Inflammatory macrophage treated with lipopolysaccharide for 1 hour (primary cell): Measurements from ENCODE around the gene FBXL5.
"Not testable (repeated sequence)": the region's sequence is repeated elsewhere in the genome, so short reads cannot be mapped to it uniquely, and the experiment has no call there.

ENCODE experiments used
- DNase-seq, 2 donors: peaks; one replicate each; pipeline ENCODE4 v3.0.0-alpha.2; 2020 to 2022

FBXL5 gene

DNA sequence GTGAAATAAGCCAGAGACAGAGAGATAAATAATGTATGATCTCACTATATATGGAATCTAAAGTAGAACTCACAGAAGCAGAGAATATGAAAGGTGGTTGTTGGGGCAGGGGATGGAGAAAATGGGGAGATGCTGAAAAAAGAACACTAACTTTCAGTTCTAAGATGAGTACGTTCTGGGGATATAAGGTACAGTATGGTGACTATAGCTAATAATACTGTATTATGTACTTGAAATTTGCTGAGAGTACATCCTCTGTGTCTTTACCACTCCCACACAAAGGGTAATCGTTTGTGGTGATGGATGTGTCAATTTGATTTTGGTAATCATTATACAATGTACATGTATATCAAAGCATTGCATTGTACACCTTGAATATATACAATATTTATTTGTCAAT, 6.6 kb downstream of the FBXL5 start:
- DNase-seq, result no peak

DNA sequence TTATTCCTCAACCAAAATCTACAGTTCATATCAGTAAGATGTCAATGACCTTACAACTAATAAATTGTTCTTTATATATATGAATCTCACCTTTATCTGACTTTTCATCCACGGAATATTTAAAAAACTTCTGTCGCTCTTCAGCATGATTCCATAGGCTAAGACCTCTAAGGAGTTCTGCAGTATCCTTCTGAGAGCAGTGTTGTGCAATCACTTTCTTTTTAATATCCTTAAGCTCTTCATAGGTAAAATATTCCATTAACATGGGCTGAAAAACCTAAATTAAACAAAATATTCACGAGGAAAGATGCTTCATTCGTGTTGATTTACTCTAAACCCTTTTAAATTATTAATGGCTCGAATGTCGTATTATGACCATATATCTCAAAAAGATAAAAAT, 16.7 kb downstream of the FBXL5 start:
- DNase-seq, result no peak

DNA sequence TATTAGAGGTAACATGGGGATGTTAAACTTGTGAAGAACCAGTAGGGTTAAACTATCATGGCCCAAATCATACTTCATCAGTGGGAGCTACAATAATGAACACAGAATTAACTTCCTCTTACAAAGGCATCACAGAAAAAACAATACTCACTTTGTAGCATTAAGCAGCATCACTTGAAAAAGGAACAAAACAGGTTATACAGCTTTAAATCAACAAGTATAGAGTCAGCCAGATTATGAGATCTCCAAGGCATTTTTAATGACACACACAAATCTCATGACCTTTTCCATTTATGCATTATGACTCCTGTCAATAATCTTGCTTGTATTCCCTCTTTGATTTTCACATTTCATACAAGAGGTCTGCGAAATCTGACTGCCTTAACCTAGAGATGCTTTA, 18.3 kb downstream of the FBXL5 start:
- DNase-seq, result no peak

DNA sequence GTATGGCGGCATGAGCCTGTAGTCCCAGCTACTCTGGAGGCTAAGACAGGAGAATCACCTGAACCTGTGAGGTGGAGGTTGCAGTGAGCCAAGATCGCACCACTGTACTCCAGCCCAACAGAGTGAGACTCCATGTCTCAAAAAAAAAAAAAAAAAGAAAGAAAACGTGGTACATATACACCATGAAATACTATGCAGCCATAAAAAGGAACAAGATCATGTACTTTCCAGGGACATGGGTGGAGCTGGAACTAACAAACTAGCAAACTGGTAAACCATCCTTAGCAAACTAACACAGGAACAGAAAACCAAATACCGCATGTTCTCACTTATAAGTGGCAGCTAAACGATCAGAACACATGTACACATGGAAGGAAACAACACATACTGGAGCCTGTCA, 37.8 kb downstream of the FBXL5 start:
- not testable (repeated sequence) for DNase-seq

DNA sequence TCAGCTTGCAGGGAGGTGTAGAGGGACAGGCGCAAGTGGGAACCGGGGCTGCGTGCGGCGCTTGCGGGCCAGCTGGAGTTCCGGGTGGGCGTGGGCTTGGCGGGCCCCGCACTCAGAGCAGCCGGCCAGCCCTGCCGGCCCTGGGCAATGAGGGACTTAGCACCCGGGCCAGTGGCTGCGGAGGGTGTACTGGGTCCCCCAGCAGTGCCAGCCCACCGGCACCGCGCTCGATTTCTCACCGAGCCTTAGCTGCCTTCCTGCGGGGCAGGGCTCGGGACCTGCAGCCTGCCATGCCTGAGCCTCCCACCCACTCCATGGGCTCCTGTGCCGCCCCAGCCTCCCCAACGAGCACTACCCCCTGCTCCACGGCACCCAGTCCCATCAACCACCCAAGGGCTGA, 40.3 kb downstream of the FBXL5 start:
- not testable (repeated sequence) for DNase-seq

DNA sequence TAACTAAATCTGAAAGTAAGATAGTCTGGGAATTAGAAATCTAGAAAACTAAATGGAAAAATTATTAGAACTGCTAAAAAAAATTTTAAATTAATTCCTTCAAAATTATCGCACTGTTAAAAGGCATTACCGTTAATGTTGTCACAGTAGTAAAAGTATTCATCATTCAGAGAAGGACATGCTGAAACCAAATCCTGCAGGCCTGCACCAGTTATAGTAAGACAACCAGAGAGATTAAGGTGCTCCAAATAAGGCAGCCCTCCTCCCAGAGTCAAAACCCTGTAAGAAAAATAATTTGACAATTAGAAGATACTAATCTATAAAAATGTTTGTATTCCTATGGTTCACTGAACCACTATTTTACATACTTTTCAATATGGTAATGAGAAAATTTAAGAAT, 43.0 kb downstream of the FBXL5 start:
- no peak for DNase-seq

DNA sequence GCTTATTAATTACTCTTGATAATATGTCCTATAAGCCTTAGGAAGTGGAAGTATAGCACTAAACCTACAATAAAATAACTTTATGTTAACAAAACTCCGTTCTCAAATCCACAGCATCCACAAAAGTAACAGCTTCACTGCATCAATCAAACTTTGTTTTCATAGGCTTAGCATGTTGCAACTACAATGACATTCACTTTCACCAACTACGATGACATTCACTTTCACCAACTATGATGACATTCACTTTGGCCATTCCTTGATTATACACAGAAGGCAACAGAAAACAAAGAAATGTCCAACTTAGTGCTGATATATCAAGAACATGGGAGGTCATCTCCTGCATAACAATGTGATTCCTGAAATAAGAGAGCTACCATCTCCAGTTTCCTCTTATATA, 44.3 kb downstream of the FBXL5 start:
- DNase-seq, result peak in 1 of 2 donors; percentile 31

DNA sequence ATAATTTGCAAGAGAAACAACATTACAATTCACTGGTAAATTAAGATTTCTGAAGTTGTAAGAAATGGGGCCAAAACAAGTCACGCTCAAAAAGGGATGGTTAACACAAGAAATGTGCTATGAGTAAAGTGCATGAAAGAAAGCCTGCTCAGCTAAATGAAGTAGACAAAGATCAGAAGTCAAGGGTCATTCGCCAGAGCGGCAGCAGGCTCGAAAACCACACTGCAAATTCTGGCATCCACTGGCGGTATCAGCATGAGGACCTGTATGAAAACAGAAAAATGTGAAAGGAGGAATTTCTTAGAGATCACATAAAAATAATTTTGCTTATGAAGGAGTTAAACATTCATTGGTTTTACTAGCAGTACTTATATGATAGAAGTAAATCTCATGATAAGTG, 49.6 kb downstream of the FBXL5 start:
- no peak for DNase-seq

DNA sequence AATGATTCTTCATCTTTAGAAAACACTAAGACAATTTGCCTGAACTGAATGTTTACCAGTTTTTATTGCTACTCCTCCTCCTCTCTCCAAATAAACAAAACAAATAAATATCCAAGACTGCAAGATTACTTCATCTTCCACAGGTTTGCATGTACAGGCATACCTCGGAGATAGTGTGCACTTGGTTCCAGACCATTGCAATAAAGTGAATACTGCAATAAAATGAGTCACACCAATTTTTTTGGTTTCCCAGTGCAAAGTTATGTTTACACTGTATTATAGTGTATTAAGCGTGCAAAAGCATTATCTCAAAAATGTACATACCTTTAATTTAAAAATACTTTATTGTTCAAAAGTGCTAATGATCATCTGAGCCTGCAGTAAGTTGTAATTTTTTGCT, 53.3 kb downstream of the FBXL5 start:
- no peak for DNase-seq

DNA sequence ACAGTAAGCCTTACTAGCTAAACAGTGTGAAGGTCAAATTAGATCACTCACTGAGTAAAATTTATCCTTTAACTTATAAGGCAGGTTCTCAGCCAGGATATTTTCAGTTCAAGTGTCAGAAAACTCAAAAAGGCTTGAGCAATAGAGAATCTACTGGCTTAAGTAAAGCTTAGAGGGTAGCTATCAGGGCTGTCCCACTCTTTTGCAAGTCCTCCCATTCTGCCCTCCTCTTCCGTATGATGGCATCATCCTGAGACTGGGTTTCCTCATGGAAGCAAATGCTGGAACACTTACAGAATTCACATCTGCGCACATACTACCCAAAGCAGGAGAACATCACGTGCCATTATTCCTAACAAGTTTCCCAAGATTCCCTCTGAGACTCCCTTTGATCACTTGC, 55.0 kb downstream of the FBXL5 start:
- no peak for DNase-seq

DNA sequence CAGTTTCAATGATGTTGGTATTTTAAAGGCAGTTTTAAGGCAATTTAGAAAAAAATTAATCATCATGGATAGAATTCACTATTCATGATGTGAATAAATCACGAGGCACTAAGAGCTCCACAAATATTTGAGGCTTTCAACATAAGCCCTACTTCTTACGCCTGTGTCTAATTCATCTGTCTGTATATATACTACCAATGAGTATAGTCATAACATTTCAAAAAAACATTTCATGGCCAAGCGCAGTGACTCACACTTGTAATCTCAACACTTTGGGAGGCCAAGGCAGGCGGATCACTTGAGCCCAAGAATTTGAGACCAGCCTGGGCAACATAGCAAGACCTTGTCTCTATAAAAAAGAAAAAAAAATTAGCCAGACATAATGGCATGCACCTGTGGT, 56.5 kb downstream of the FBXL5 start:
- no peak for DNase-seq

DNA sequence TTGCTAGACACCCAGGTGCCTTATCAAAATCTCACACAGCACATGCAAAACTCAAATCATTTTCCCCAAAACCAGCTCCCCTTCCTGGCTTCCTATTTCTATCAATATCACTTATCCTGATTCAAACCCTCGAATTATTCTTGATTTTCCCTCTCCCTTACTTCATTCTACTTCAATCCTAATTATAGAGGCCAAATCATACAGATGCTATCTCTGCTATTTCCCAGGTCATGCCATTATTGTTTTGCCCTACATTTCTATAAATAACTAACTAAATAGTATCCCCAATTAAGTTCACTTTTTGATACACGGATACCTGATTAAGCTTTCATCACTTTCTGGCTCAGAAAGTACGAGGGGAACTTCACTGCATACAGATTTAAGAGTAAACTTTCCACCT, 62.4 kb downstream of the FBXL5 start:
- DNase-seq, result no peak

DNA sequence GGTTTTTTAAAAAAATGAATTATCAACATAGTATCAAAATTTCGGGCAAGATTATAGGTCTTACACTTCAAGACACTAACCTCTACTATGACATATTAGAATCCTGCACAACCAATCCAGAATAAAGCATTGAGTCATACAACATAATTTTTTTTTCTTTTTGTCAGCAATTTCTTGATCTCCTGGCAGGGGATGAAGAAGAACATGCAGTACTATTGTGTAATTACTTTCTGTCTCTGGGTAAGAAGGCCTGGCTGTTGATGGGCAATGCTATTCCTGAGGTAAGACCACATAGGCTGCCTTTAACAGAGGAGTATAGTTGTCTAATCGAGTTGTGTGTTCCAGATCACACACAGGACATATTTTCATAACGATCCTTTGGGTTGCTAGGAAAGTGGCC, 67.5 kb downstream of the FBXL5 start:
- DNase-seq, result peak in 1 of 2 donors; percentile 28

DNA sequence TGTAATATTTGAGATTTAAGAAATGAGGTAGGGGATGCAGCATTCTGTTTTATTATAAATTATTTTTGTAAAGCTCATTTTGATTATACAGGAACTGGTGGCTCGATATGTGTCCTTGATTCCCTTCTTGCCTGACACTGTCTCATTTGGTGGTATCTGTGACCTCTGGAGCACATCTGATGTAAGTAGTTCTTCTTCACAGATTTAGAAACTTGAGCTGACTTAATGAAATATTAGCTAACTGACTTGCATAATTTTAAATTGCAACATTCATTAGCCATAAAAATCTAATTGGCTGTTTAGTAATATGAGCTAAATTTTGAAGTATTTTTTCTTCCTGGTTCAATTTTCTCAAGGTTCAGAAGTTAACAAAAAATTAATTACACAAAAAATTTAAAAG, 69.1 kb downstream of the FBXL5 start:
- DNase-seq, result peak; percentile 72 to 85

DNA sequence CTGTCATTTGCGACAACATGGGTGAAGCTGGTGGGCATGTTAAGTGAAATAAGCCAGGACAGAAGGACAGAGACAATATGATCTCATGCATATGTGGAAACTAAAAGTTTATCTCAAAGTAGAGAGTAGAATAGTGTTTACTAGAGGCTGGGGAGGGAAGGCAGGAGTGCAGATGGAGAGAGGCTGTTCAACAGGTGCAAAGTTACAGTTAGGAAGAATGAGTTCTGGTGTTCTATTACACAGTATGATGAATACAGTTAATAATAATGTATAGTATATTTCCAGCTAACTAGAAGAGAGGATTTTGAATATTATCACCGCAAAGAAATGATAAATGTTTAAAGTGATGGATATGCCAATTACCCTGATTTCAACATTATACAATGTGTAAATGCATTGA, 69.8 kb downstream of the FBXL5 start:
- DNase-seq, result no peak

DNA sequence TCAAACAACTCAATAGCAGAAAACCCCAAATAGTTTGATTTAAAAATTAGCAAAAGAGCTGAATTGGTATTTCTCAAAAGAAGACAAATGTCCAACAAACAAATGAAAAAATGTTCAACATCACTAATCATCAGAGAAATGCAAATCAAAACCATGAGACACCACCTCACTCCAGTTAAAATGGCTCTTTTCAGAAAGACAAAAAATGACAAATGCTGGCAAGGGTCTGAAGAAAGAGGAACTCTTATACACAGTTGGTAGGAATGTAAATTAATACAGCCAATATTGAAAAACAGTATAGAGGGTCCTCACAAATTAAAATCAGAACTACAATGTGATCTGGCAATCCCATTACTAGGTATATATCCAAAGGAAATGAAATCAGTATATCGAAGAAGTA, 70.4 kb downstream of the FBXL5 start:
- DNase-seq, result peak in 1 of 2 donors; percentile 7

DNA sequence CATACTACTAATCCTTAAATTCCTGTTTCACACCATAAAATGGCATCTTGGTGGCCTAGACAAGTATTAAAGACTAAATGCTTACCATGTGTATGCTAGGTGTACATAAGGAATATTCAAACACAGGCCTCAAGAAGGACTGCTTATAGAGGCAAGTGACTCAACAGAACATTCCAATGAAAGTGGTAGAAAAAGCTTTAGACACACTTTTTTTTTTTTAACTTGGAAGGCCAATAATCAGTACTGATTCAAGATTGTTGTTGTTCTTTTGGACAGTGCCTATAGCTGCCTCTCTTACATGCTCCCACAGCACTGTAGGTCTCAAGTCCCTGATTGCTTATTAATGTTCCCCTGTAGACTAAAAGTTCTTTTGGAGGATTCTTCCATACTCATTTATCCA, 77.6 kb downstream of the FBXL5 start:
- no peak for DNase-seq

DNA sequence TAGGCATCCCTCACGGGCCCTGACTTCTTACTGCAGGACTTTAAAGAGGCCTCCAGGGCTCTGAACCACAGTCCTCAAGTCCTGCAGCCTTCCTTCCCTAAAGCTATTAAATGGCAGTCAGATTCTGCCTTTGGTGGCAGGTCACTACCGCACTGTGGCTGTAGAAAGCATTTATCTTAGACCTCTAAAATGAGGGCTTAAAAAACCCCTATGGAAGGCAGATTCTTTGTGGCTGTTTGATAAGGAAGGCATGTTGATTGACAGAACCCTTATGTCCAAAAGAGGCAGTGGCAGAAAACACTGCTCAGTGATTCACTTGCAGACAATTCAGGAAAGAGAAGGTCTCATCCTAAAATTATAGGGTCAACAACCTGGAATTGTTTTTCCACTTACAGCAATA, 79.2 kb downstream of the FBXL5 start:
- no peak for DNase-seq

DNA sequence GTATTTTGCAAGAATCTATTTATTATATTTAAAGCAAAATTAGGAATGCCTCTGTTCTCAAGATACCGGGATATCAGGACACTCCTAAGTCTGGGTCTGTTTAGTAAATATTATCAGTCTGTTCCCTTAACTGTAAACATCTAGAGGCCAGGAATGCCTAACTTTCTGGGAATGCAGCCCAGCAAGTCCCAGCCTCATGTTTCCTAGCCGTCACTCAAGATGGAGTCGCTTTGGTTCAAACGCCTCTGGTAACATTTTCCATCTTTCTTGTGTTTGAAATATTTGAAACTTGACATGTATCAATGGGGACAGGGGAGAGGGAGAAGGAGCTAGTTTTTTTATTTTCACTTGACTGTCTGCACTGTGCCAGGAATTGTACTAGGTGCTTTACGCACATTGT, 85.4 kb downstream of the FBXL5 start:
- DNase-seq, result no peak

DNA sequence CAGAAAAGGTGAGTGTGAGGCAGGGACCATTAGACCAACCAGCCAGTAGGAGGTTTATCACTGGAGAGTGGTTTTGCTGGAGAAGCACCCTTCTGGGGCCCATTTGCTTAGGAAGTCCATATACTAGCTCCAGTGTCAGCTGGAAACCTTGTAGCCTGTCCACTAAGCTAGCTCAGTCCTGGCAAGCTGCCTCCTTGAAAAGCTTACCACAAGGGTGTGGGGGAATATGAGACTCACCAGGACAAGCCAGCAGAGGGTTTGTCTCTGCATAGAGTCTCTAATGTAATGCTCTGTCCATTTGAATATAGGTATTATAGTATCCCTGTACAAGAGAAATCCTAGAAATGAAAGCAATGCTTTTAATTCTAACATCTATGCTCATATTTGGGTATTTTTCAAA, 86.3 kb downstream of the FBXL5 start:
- no peak for DNase-seq

DNA sequence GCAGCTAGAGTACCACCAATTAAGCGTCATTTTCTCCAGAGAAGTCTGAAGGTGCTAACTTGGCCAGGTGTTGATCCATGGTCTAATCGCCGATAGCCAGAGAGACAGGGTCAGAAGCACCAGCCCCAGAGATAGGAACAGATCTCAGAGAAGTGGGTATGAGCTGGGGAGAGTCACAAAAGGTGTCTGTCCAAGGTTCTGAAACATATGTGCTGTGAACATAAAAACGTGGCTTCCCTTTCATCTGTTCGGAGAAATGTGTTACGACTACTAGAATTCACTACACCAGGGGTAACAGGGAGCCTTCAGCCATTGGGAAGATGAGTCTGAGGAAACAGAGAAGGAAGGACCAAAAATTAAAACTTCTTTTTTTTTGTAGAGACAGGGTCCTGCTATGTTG, 91.3 kb downstream of the FBXL5 start:
- no peak for DNase-seq

DNA sequence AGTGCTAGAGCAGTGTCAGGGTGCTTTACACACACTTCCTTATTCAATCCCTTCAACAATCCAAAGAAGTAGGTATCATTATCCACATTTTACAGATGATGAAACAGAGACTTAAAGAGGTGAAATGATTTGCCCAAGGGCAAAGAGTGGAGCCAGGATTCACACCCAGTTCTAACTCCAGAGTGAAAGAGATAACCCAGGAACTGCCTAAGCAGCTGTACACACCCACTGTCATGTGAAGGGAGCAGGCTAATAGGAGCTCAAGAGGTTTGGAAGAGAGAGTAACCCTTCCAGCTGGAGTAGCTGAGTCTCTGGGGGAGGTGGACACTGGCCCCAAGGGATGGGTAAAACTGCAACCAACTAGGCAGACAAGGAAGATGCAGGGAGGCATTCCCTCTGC, 92.5 kb downstream of the FBXL5 start:
- no peak for DNase-seq

DNA sequence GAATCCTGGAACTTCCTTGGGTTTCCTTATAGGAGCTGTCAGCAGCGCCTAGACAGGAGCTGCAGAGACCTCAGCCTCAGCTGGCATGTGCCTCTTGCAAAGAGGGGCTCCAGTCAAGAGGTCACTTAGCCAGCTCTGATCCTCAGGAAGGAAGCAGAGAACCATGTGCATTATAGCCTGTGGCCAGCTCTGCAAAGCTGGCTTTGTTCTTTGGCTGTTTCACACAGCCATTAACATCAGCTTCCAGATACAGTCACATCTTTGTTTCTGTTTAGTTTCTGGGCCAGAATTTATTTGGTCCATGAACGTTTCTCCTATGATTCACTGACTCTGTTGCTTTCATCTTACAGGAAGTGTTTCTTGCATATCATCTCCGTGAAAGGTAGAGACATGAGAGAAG, 93.0 kb downstream of the FBXL5 start:
- no peak for DNase-seq

DNA sequence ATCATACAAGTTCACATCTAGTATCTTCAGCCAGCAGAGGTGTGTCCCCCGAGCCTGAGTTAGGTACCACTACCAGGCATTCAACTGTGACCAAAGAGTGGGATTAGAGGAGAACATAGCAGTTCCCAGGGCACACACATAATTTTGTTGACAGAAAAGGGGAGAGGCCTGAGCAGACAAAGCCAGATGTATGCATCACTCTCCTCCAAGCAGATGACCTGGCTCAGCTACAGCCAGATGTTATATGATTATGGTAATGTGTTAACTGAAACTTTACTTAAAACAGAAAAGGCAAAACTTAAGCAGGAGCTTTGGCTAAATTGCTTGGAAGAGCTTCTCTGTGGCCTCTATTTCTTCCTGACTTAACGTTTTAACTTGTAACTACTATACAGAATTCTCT, 96.6 kb downstream of the FBXL5 start:
- no peak for DNase-seq

DNA sequence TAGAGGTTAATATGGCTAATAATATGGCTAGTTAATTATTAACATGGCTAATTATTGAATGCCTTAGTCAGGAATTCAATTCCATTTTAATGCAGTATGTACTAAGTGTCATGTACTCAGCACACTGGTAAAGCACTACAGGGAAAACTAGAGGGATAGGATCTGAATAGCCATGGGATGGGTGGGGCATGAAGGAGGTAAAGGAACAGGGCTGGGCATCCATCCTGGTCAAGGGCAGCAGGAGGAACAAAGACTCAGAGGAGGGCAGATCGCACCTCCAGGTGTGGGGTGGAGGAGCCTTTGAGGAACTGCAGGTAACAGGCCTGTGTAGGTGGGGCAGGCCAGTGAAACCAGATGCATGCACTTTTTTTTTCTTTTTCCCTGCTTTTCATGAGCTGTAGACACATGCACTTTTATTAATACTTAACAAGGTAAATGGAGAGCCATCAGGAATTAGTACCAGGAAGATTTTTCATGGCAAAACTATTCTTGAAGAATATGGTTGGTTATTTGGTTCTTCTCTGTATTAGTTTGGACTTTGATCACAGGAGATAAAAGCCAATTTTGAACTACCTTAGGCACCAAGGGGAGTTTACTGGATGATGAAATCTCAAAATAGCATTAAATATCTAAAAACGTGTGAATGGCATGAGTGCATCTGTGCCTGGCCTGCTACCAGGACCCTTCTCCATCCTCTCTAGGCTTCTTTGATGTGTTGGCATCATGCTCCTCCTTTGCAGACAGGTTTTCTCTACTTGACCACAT, 97.2 kb downstream of the FBXL5 start:
- DNase-seq, result no peak
